HS-5 (cell line): ENCODE results near the gene SEPSECS.
"Not testable (repeated sequence)": the region's sequence is repeated elsewhere in the genome, so short reads cannot be mapped to it uniquely, and the experiment has no call there.

Experiments used
- DNase-seq: peaks from one replicate; pipeline ENCODE4 v3.0.0-alpha.2; 2012; ENCODE audit warnings: low read depth

SEPSECS gene

DNA sequence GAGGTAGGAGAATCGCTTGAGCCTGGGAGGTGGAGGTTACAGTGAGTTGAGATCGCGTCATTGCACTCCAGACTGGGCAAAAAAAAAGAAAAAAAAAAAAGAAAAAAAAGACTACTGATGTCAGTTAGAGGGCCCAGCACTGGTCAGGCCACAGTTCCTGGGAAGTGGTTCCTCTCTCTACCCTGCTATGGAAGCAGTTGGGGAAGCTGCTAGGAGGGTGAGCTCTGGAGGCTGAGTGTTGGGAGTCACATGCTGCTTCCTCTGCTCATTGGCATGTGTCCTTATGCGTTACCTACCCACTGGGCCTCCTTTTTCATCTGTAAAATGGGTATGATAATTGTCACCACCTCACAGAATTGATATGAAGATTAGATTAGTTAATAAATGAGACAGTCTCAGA lies 50.7 kb downstream of the SEPSECS start:
- DNase-seq = no peak

GRCh38 chr4:25108556-25108955 lies 51.7 kb downstream of the SEPSECS start:
- DNase-seq = no peak

DNA sequence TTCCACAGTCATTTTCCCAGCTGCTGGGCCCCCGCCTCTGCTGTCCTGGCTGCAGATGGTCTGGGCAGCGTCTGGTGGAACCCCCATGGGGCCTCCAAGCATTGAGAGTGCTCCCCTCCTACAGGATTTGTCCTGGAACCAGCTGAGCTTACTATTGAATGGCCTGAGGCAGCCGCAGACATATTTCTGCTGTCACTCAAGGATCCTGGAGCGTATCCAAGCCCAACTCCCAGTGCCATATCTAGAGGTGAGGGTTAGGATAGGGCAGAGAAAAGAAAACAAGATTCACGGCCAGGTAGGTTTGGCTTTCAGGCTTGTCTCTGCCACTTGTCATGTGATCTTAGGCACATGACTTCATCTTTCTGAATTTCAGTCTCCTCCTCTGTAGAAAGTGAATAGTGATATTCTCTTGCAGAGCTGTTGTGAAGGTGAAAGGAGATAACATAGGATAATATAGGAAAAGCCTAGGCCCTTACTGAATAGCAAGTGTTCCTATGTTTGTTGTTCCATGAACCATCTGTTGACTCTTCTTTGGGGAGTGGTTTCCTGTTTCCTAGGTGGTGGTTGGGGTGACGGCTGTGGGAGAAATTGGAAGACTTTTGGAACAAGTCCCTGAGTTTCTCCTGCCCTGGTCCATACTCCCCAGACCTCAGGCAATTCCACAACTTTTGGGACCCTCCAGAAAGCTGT lies 52.3 kb downstream of the SEPSECS start:
- DNase-seq = no peak

DNA sequence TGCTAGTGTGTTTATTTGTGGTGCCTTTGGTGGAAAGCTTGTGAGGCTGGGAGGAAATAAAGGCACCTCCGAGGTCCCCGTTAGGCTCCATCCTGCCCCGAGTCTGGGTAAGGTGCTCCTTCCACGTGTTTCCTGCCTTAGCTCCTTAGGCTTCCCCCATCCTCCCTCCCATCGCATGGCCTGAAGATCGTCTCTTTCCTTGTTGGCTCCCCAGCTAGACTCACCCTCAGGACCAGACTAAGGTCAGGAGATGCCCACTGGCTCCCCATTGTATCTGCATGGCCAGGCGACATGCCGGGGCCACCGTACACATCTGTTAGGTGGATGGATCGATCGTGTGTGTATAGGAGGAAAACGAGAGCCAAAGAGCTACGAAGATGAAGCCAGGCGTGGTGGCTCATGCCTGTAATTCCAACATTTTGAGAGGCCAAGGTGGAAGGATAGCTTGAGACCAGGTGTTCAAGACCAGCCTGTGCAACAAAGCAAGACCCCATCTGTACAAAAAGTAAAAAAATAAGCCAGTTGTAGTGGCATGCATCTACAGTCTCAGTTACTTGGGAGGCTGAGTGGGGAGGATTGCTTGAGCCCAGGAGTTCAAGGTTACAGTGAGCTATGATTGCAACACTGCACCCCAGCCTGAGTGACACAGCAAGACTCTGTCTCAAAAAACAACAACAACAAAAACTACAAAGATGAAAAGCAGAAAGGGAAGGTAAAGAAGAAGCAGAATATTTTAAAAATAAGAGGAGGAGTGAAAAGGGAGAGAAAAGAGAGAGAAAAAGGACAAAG lies 53.7 kb downstream of the SEPSECS start:
- no peak for DNase-seq

- DNase-seq = no peak
Observed at GRCh38 chr4:25104591-25104990, 55.7 kb downstream of the SEPSECS start.

- no peak for DNase-seq
Observed at GRCh38 chr4:25103418-25103817, 56.8 kb downstream of the SEPSECS start.

- no peak for DNase-seq
Observed at GRCh38 chr4:25101836-25102235, 58.4 kb downstream of the SEPSECS start.

- DNase-seq = no peak
Observed at GRCh38 chr4:25100710-25101109, 59.5 kb downstream of the SEPSECS start.

DNA sequence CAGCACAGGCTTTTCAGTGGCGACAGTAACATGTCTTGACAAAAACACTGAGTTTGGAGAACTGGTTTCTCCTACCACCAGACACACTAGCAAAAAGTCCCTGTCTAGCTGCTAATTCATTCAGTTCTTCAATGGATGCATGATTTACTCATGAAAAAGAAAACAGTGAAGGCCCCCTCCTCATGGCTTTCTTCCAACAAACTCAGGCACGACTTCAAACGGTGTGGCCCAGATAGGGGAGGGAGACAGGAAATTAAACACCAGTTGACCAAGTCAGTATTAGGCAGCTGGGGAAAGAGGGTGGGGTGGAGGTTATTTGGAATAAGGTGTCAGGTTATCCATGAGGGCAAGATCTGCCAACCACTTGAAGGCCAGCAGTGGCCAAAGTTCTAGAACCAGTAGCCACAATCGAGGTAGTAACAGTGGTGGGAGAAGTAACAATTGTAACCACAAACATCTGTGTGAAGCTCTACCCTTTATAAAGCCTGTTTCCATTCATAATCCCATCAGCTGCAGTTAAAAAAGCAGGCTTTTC lies 60.2 kb downstream of the SEPSECS start:
- DNase-seq = no peak

DNA sequence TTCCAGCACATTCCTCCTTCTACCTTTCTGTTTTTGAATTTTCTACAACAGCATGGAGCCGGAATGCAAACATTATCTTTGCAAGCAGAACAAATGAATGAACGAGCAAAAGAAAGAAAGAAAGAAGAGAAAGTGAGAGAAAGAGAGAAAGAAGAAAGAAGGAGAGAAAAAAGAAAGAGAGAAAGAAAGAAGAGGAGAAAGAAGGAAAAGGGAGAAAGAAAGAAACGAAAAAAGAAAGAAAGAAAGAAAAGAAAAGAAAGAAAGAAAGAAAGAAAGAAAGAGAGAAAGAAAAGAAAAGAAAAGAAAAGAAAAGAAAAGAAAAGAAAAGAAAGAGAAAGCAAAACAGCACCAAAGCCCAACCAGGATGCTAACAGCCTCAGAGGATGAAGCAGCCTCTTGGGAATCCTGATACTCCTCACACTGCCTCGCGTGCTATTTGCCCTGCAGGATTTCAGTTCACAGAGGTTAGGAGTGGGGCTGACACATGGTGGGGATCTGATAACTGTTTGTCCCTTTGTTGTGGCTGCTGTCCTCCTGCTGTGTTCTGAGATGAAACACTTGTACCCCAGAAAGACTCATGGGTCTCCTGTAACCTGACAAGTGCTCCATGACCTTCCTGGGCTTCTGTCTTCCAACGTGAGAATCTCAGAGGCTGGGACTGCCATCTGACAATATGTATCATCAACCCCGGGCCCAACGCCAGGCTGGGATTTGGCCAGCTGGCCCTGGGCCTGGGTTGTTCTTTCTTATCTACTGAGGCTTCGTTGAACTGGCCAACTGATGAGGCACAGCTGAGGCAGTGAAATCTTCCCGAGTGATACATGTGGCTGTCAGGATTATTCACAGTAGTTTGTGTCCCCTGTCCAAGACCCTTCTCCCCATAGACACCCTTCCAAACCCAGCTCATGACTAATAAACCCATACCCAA lies 61.0 kb downstream of the SEPSECS start:
- peak; percentile 46 for DNase-seq

DNA sequence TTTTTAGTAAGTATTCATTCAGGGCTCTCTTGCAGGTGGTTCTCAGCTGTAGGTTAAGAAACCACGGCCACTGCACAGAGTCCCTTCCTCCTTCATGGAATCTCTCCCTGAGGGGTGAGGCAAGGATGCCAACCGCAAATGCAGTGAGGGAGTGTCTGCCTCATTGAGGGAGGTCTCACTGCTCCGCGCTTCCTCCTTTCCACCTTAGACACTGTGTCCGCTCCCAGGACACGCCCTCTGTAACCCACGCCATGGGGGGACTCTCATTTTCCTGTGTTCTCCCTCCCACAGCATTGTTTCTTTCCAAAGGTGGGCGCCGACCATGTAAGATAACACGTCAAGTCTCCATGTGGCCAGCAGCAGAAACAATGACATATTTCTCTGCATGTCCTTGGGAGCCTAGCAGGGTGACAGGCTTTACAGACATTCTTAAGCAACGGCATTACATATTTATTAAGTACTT lies 63.2 kb downstream of the SEPSECS start:
- DNase-seq = no peak

DNA sequence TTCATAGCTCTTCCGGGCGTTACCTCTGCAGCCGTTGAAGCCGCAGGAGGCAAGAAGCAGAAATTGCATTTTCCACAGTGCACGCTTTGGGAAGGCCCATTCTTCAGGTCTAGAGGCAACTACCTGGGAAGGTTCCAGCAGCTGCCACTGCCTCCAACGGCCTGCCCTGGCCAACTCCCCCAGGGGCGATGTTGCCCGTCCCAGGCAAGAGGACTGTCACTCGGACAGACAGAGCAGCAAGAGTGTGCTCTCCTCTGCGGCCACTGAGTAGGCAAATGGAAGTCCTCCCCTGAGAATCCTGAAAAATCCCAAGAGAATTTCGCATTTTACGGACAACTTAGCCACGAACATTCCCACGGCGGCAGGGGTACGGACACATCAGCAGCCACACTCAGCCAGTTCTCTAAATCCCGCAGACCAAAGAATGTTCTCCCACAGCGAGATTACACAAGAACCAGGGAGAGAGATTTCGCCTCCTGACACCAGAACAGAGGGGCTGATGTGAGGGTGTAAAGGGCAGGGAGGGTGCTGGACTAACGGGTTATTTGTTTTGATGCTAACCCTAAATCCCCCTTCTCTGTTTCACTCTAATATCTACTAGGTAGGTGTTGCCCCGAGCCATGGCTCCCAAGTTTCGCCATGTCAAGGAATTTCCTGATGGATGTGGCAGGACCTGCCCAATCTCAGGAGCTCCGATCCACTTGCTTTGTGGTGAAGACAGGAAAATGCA lies 63.8 kb downstream of the SEPSECS start:
- DNase-seq = no peak

GRCh38 chr4:25095837-25096236 lies 64.4 kb downstream of the SEPSECS start:
- no peak for DNase-seq

DNA sequence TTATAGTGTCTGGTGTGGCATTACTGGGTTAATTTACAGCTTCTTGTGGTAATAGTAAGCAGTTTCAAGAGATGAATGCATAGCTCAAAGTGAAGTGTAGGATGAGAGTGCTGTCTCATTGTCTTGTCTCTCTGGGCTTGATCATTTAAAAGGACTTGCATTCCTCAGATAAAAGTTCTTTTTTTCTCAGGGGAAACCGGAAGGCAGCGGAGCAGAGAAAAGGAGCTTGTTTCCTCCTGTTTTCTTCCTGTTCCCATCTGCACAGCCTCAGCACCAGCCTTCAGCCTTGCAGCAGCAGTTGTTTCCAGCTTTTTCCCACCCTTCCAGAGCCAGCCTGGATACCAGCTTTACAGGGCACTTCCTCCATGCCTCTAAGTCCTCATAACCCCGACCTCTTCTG lies 68.1 kb downstream of the SEPSECS start:
- no peak for DNase-seq

GRCh38 chr4:25090516-25090915 lies 69.7 kb downstream of the SEPSECS start:
- no peak for DNase-seq

- no peak for DNase-seq
Observed at GRCh38 chr4:25089051-25089763, 71.0 kb downstream of the SEPSECS start.

GRCh38 chr4:25088093-25088952 lies 71.9 kb downstream of the SEPSECS start:
- no peak for DNase-seq

DNA sequence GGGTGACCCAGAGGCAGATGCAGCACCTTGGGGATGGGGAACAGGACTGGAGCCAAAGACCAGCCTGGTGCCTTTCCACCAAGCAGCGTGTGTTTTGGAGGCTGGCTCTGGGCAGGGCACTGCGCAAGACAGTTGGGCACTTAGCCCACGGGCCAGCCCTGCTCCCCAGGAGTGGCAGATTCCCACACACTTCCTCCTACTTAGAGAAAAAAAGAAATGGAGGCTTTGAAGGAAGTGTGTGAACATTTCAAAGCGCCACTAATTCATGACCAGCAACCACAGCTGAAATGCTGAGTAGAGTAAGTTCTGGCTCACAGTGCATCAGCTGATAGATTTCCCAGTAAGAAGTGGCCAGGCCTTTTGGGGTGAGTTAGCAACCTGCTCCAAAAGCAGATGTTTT lies 74.6 kb downstream of the SEPSECS start:
- no peak for DNase-seq

DNA sequence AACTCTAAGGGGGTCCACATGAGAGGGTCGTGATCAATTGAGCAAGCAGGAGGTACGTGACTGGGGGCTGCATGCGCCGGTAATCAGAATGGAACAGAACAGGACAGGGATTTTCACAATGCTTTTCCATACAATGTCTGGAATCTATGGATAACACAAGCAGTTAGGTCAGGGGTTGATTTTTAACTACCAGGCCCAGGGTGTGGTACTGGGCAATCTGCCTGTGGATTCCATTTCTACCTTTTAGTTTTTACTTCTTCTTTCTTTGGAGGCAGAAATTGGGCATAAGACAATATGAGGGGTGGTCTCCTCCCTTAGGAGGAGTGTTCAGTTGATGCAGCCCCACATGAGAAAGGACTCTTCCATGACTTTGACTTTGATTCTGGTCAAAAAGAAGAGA lies 76.8 kb downstream of the SEPSECS start:
- not testable (repeated sequence) for DNase-seq
